Spleen (tissue), 11 donors: Measurements from ENCODE around the gene DCP2. TPM values are rescaled to one million over a fixed set of nuclear protein-coding genes. Genes with fewer than 3 reads are reported as not detected.

Source experiments
- DNase-seq: peaks from one replicate; pipeline ENCODE4 v3.0.0-alpha.2; 2020
- H3K27ac ChIP-seq, 8 donors: fragments of 200-600 bp; sonication (generic) in 7 of 8; 1 replicate in 4 of 8; 2 replicates in 4 of 8; pipeline versions ENCODE4 v1.5.0 to v1.8.0; 2016 to 2021; ENCODE audit warnings: inconsistent platforms in 4 of 8, mild to moderate bottlenecking in 4 of 8, moderate library complexity in 1 of 8
- H3K27me3 ChIP-seq, 7 donors: fragments of 200-600 bp; sonication (generic) in 6 of 7; replicated peaks in 1 of 7; 1 replicate in 4 of 7; 2 replicates in 3 of 7; pipeline versions ENCODE4 v1.5.0 to v1.8.0; 2016 to 2021; ENCODE audit warnings: inconsistent platforms in 3 of 7, mild to moderate bottlenecking in 1 of 7
- H3K36me3 ChIP-seq, 6 donors: fragments of 200-600 bp; sonication (generic) in 5 of 6; 1 replicate in 4 of 6; 2 replicates in 2 of 6; pipeline versions ENCODE4 v1.5.0 to v1.8.0; 2016 to 2021; ENCODE audit warnings: inconsistent platforms in 2 of 6
- H3K4me1 ChIP-seq, 6 donors: fragments of 200-600 bp; sonication (generic) in 5 of 6; 1 replicate in 3 of 6; 2 replicates in 3 of 6; pipeline versions ENCODE4 v1.5.0 to v1.8.0; 2016 to 2021; ENCODE audit warnings: inconsistent platforms in 3 of 6
- H3K4me3 ChIP-seq, 8 donors: fragments of 200-600 bp; sonication (generic) in 7 of 8; 1 replicate in 4 of 8; 2 replicates in 4 of 8; pipeline versions ENCODE4 v1.5.0 to v1.8.0; 2016 to 2021; ENCODE audit warnings: inconsistent platforms in 4 of 8, mild to moderate bottlenecking in 4 of 8, moderate library complexity in 2 of 8
- H3K9me3 ChIP-seq, 8 donors: fragments of 200-600 bp; sonication (generic) in 7 of 8; 1 replicate in 4 of 8; 2 replicates in 4 of 8; pipeline versions ENCODE4 v1.5.0 to v1.8.0; 2016 to 2021; ENCODE audit warnings: inconsistent platforms in 4 of 8
- POLR2A ChIP-seq, 3 donors: fragments of 450-650 bp; IDR thresholded peaks; one replicate each; pipeline ENCODE4 v1.5.1; 2017; ENCODE audit warnings: antibody characterized with exemption in 3 of 3, mild to moderate bottlenecking in 1 of 3
- POLR2AphosphoS5 ChIP-seq, 3 donors: sonication (generic); formaldehyde crosslinking; IDR thresholded peaks; one replicate each; pipeline ENCODE4 v1.5.1; 2017; ENCODE audit warnings: antibody characterized with exemption in 3 of 3
- WGBS, 5 donors: extraction: QIAGEN DNeasy Blood & Tissue Kit in 3 of 5; methylation state at CpG; one replicate each; pipeline versions ENCODE4 v1.1.5 to v1.1.7; 2013 to 2018; 5-methylcytosine and 5-hydroxymethylcytosine counted together
- intact Hi-C: fragments of 100-400 bp; cut with DNase I; formaldehyde crosslinking; loops from one replicate; pipeline ENCODE4 v1.15.0; 2023; ENCODE audit warnings: low total_unique reads
- polyA plus RNA-seq, 3 donors: library from polyadenylated mRNA; stranded (reverse); fragments of 200-250 nt; gene quantifications; one replicate each; pipeline ENCODE4 v1.2.1, GENCODE V29; 2013
- total RNA-seq, 7 donors: library from RNA; depleted of rRNA in 3 of 7; stranded (reverse); fragments of >200 nt in 3 of 7; fragmentation: NEBNext Ultra II Directional in 4 of 7; extraction: Animal tissue kit (Norgen Biotek cat#: 25700) in 4 of 7; gene quantifications; one replicate each; pipeline versions ENCODE4 v1.1.0 to v1.2.1, GENCODE V29; 2016 to 2021
- TF ChIP-seq, protein P1 (sequence below), 11 experiments: fragments of 200-600 bp in 7 of 11; fragments of 450-650 bp in 4 of 11; sonication (generic) in 4 of 11; IDR thresholded peaks in 8 of 11; conservative IDR thresholded peaks in 3 of 11; 1 replicate in 7 of 11; 2 replicates in 4 of 11; pipeline versions ENCODE4 v1.4.0 to v1.8.0; 2016 to 2021; ENCODE audit warnings: antibody characterized with exemption in 11 of 11, inconsistent platforms in 4 of 11, mild to moderate bottlenecking in 1 of 11
- donor health status: healthy with polysubstance abuse.
- donor health status: DM: no; HTN: no; CAD: no; lungs with moderate emphysema.
- donor health status: DM: no; HTN: no; CAD: no.
- donor health status: Bipolar disorder and iron deficiency.
- donor health status: healthy.
- donor health status: DM: no; HTN: no; CAD: no.
- donor health status: DM: yes; HTN: yes; CAD: no.

Gene DCP2
- total and polyA plus RNA-seq, 10 donors = 17.5 to 110 (median 78.4) TPM

DNA sequence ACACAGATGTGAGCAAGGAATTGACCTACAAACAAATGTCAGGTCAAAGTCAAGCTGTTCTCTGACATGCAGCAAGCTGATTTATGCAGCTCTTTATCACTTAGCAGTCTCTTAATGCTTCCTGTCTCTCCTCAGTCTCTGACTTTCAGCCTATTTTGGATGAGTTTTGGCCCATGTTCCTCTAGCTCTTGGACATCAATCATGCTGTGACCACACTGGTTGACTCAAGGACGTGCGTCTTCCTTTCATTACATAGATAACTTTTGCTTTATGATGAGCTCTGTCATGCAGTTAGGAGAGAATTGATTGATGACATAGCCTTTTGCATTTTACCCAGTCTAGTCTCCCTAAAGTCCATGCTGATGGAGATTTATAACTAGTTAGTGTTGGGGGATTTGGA lies 45.1 kb upstream of the DCP2 start:
- Histone ChIP-seq H3K9me3 (no peaks in the 10 kb centered on the region), H3K27me3 (no peaks in the 10 kb centered on the region), H3K27ac (peak overlapping the region in 1 of 8 donors; percentile 29), H3K36me3 (no peaks in the 10 kb centered on the region), H3K4me3 (no peak overlapping the region), H3K4me1 (peaks cover 11 to 52% (median 42%) of the 10 kb centered on the region in 6 donors)
- 21 to 62% (median 36%) methylated on average over 2 of the region's 2 CpGs for WGBS, 5 donors
- no peak for TF ChIP-seq POLR2A (IDR thresholded peaks at IDR 0.05)
- no peak for TF ChIP-seq POLR2AphosphoS5 (IDR thresholded peaks at IDR 0.05)
- TF ChIP-seq, protein P1, sequence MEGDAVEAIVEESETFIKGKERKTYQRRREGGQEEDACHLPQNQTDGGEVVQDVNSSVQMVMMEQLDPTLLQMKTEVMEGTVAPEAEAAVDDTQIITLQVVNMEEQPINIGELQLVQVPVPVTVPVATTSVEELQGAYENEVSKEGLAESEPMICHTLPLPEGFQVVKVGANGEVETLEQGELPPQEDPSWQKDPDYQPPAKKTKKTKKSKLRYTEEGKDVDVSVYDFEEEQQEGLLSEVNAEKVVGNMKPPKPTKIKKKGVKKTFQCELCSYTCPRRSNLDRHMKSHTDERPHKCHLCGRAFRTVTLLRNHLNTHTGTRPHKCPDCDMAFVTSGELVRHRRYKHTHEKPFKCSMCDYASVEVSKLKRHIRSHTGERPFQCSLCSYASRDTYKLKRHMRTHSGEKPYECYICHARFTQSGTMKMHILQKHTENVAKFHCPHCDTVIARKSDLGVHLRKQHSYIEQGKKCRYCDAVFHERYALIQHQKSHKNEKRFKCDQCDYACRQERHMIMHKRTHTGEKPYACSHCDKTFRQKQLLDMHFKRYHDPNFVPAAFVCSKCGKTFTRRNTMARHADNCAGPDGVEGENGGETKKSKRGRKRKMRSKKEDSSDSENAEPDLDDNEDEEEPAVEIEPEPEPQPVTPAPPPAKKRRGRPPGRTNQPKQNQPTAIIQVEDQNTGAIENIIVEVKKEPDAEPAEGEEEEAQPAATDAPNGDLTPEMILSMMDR (IDR thresholded peaks at IDR 0.05 in 8 of 11, conservative IDR thresholded peaks at IDR 0.05 in 3 of 11) = no peak
- no peak for DNase-seq
- intact Hi-C loops = no loop called here

DNA sequence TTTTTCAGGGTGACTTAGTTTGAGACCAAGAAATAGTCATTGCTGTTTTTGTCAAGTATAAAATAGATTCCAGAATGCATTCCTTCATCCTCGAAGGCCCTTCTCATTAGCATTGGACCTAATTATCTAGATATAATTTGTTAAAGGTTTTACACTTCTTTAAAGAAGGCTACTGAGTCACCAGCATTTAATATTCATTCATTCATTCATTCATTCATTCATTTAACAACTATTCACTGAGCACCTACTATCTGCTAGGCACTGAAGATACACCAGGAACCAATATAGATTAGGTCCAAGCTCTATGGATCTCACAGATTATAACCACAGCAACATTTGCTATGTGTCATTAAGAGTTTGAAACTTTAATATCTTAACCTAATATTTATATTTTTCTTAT lies 43.5 kb upstream of the DCP2 start:
- intact Hi-C loops = no loop called here
- H3K4me1 ChIP-seq = peaks cover 11 to 41% (median 27%) of the 10 kb centered on the region in 6 donors
- H3K27ac ChIP-seq = no peak overlapping the region
- TF ChIP-seq, protein P1 (IDR thresholded peaks at IDR 0.05 in 8 of 11, conservative IDR thresholded peaks at IDR 0.05 in 3 of 11) = no peak
- TF ChIP-seq POLR2A (IDR thresholded peaks at IDR 0.05) (no peak), POLR2AphosphoS5 (IDR thresholded peaks at IDR 0.05) (no peak)
- WGBS, 5 donors = 76 to 95% (median 86%) methylated on average over 1 of the region's 1 CpG
- no peak for DNase-seq
- H3K9me3 ChIP-seq = no peaks in the 10 kb centered on the region
- H3K27me3 ChIP-seq = no peaks in the 10 kb centered on the region
- H3K4me3 ChIP-seq = no peak overlapping the region
- no peaks in the 10 kb centered on the region for H3K36me3 ChIP-seq

DNA sequence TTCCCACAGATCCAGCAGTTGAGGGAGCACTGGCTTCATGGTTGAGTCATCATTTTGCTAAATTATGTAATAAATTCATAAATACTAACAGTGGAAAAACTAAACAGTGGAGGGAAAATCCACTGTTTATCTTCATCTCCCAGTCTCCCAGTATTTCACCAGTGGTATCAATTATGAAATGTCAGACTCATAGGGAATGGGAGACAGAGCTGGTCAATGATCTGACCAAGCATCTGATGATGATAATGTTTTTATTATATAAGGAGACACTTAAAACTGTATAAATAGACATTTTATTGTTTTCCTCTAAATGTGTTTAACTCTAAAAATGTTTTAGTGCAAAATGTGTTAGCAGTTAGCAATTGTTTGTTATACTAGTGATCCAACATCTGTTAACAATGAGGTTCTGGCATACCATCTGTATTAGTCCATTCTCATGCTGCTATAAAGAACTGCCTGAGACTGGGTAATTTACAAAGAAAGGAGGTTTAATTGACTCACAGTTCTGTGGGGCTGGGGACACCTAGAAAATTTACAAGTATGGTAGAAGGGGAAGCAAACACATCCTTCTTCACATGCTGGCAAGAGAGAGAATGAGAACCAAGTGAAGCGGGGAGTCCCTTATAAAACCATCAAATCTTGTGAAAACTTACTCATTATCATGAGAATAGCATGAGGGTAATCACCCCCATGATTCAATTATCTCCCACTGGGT lies 42.8 kb upstream of the DCP2 start:
- TF ChIP-seq POLR2A (IDR thresholded peaks at IDR 0.05) (no peak), POLR2AphosphoS5 (IDR thresholded peaks at IDR 0.05) (no peak)
- TF ChIP-seq, protein P1 (IDR thresholded peaks at IDR 0.05 in 8 of 11, conservative IDR thresholded peaks at IDR 0.05 in 3 of 11) = no peak
- no peaks in the 10 kb centered on the region for H3K27me3 ChIP-seq
- DNase-seq = no peak

DNA sequence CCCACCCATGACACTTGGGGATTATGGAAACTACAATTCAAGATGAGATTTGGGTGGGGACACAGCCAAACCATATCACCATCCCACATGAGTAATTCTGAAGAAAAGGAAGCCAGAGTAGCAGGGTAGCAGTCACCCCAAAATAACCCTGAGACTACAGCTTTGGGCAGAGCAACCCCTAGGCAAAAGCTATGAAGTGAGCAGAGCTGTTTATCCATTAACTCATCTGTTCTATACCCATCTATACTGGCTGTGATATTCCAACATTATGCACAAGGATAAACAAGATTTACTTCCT lies 42.3 kb upstream of the DCP2 start:
- H3K9me3 ChIP-seq = no peaks in the 10 kb centered on the region
- H3K4me1 ChIP-seq = peaks cover 8 to 29% (median 15%) of the 10 kb centered on the region in 6 donors
- no peak overlapping the region for H3K4me3 ChIP-seq
- no peaks in the 10 kb centered on the region for H3K36me3 ChIP-seq
- no peaks in the 10 kb centered on the region for H3K27me3 ChIP-seq
- intact Hi-C loops = no loop called here
- DNase-seq = no peak
- TF ChIP-seq POLR2AphosphoS5 (IDR thresholded peaks at IDR 0.05) (no peak), POLR2A (IDR thresholded peaks at IDR 0.05) (no peak)
- TF ChIP-seq, protein P1 (IDR thresholded peaks at IDR 0.05 in 8 of 11, conservative IDR thresholded peaks at IDR 0.05 in 3 of 11) = no peak
- no peak overlapping the region for H3K27ac ChIP-seq

More for the DNA sequence above, 42.8 kb upstream of the DCP2 start:
- Histone ChIP-seq H3K9me3 (no peaks in the 10 kb centered on the region), H3K27ac (no peak overlapping the region), H3K4me3 (no peak overlapping the region), H3K4me1 (peaks cover 11 to 34% (median 20%) of the 10 kb centered on the region in 6 donors), H3K36me3 (no peaks in the 10 kb centered on the region)
- intact Hi-C loops = no loop called here
- 67 to 94% (median 79%) methylated on average over 1 of the region's 1 CpG for WGBS, 5 donors
